Mucosa of stomach (tissue), 1 donor: ENCODE measurements around the gene STK4.

ENCODE experiments used
- H3K27me3 ChIP-seq: one replicate; pipeline ENCODE4 v1.7.0; 2013; ENCODE audit warnings: mild to moderate bottlenecking, low read length; ENCODE audit not compliant: control insufficient read depth, insufficient read depth
- H3K36me3 ChIP-seq: one replicate; pipeline ENCODE4 v1.7.0; 2013; ENCODE audit warnings: low read length; ENCODE audit not compliant: control insufficient read depth, insufficient read depth
- H3K4me1 ChIP-seq: one replicate; pipeline ENCODE4 v1.7.0; 2013; ENCODE audit warnings: mild to moderate bottlenecking, low read length; ENCODE audit not compliant: control insufficient read depth, insufficient read depth
- H3K4me3 ChIP-seq: one replicate; pipeline ENCODE4 v1.7.0; 2013; ENCODE audit warnings: low read length
- H3K9ac ChIP-seq: one replicate; pipeline ENCODE4 v1.7.0; 2013; ENCODE audit warnings: mild to moderate bottlenecking, low read length, moderate library complexity
- H3K9me3 ChIP-seq: one replicate; pipeline ENCODE4 v1.7.0; 2013; ENCODE audit warnings: mild to moderate bottlenecking, low read length, moderate library complexity; ENCODE audit not compliant: control insufficient read depth
- donor health status: Pancreatic carcinoma.

STK4 gene

GRCh38 chr20:44969300-44969894 lies 3.1 kb downstream of the STK4 start:
- Histone ChIP-seq H3K27me3 (no peaks in the 10 kb centered on the region), H3K4me3 (no peak overlapping the region), H3K9me3 (no peaks in the 10 kb centered on the region), H3K36me3 (no peaks in the 10 kb centered on the region), H3K4me1 (no peaks in the 10 kb centered on the region), H3K9ac (no peak overlapping the region)

GRCh38 chr20:44970243-44970757 lies 4.0 kb downstream of the STK4 start:
- H3K4me3 ChIP-seq, result no peak overlapping the region
- H3K27me3 ChIP-seq, result no peaks in the 10 kb centered on the region
- no peak overlapping the region for H3K9ac ChIP-seq
- no peaks in the 10 kb centered on the region for H3K9me3 ChIP-seq
- H3K36me3 ChIP-seq, result no peaks in the 10 kb centered on the region
- no peaks in the 10 kb centered on the region for H3K4me1 ChIP-seq

- no peaks in the 10 kb centered on the region for H3K36me3 ChIP-seq
- H3K9ac ChIP-seq, result no peak overlapping the region
- H3K4me3 ChIP-seq, result no peak overlapping the region
- no peaks in the 10 kb centered on the region for H3K9me3 ChIP-seq
- no peaks in the 10 kb centered on the region for H3K4me1 ChIP-seq
- H3K27me3 ChIP-seq, result no peaks in the 10 kb centered on the region
These were observed 6.7 kb downstream of the STK4 start for GRCh38 chr20:44973053-44973452.

- Histone ChIP-seq H3K27me3 (no peaks in the 10 kb centered on the region), H3K36me3 (no peaks in the 10 kb centered on the region), H3K9ac (no peak overlapping the region), H3K9me3 (no peaks in the 10 kb centered on the region), H3K4me1 (peaks cover 13% of the 10 kb centered on the region), H3K4me3 (no peak overlapping the region)
These were observed 10.4 kb downstream of the STK4 start for GRCh38 chr20:44976698-44977097.

- no peak overlapping the region for H3K9ac ChIP-seq
- H3K4me3 ChIP-seq, result no peak overlapping the region
- no peaks in the 10 kb centered on the region for H3K9me3 ChIP-seq
- no peaks in the 10 kb centered on the region for H3K36me3 ChIP-seq
- no peaks in the 10 kb centered on the region for H3K27me3 ChIP-seq
- peaks cover 13% of the 10 kb centered on the region for H3K4me1 ChIP-seq
These were observed 12.8 kb downstream of the STK4 start for GRCh38 chr20:44979090-44979621.

- Histone ChIP-seq H3K4me3 (no peak overlapping the region), H3K9me3 (no peaks in the 10 kb centered on the region), H3K4me1 (peaks cover 13% of the 10 kb centered on the region), H3K36me3 (no peaks in the 10 kb centered on the region), H3K27me3 (no peaks in the 10 kb centered on the region), H3K9ac (no peak overlapping the region)
These were observed 15.6 kb downstream of the STK4 start for GRCh38 chr20:44981736-44982406.

GRCh38 chr20:44983093-44983674 lies 16.9 kb downstream of the STK4 start:
- Histone ChIP-seq H3K9me3 (no peaks in the 10 kb centered on the region), H3K4me1 (peaks cover 13% of the 10 kb centered on the region), H3K4me3 (no peak overlapping the region), H3K27me3 (no peaks in the 10 kb centered on the region), H3K9ac (no peak overlapping the region), H3K36me3 (no peaks in the 10 kb centered on the region)

- Histone ChIP-seq H3K9me3 (no peaks in the 10 kb centered on the region), H3K4me1 (peaks cover 4% of the 10 kb centered on the region), H3K4me3 (no peak overlapping the region), H3K36me3 (no peaks in the 10 kb centered on the region), H3K9ac (no peak overlapping the region), H3K27me3 (no peaks in the 10 kb centered on the region)
These were observed 22.4 kb downstream of the STK4 start for GRCh38 chr20:44988631-44989171.

- H3K27me3 ChIP-seq, result no peaks in the 10 kb centered on the region
- peaks cover 4% of the 10 kb centered on the region for H3K4me1 ChIP-seq
- H3K36me3 ChIP-seq, result no peaks in the 10 kb centered on the region
- H3K9ac ChIP-seq, result peak overlapping the region; percentile 22
- H3K4me3 ChIP-seq, result no peak overlapping the region
- H3K9me3 ChIP-seq, result no peaks in the 10 kb centered on the region
These were observed 24.1 kb downstream of the STK4 start for GRCh38 chr20:44990425-44990824.

GRCh38 chr20:44990957-44991356 lies 24.6 kb downstream of the STK4 start:
- Histone ChIP-seq H3K9me3 (no peaks in the 10 kb centered on the region), H3K4me3 (no peak overlapping the region), H3K36me3 (no peaks in the 10 kb centered on the region), H3K9ac (peak overlapping the region; percentile 22), H3K4me1 (peaks cover 4% of the 10 kb centered on the region), H3K27me3 (no peaks in the 10 kb centered on the region)

- Histone ChIP-seq H3K9me3 (no peaks in the 10 kb centered on the region), H3K36me3 (no peaks in the 10 kb centered on the region), H3K4me1 (peaks cover 4% of the 10 kb centered on the region), H3K9ac (no peak overlapping the region), H3K4me3 (no peak overlapping the region), H3K27me3 (no peaks in the 10 kb centered on the region)
These were observed 27.0 kb downstream of the STK4 start for GRCh38 chr20:44993343-44993742.

- no peak overlapping the region for H3K9ac ChIP-seq
- no peaks in the 10 kb centered on the region for H3K9me3 ChIP-seq
- H3K27me3 ChIP-seq, result no peaks in the 10 kb centered on the region
- H3K4me1 ChIP-seq, result no peaks in the 10 kb centered on the region
- no peak overlapping the region for H3K4me3 ChIP-seq
- peaks cover 4% of the 10 kb centered on the region for H3K36me3 ChIP-seq
These were observed 30.9 kb downstream of the STK4 start for GRCh38 chr20:44997171-44997570.
